ENCODE results near the gene GNAQ.

GRCh38 chr9:77809552-77809951 lies 222.1 kb downstream of the GNAQ start:
- TF ChIP-seq CTCF (IDR thresholded peaks at IDR 0.05 in 2 of 3, conservative IDR thresholded peaks at IDR 0.05 in 1 of 3; ENCODE audit: borderline replicate concordance in 1 of 3, insufficient read depth in 1 of 3, low read depth in 2 of 3, low read length in 2 of 3) (no peak), POLR2AphosphoS5 (IDR thresholded peaks at IDR 0.05; ENCODE audit: low read depth, low read length) (no peak), SIN3A (IDR thresholded peaks at IDR 0.05; ENCODE audit: low read depth) (no peak), RAD21 (IDR thresholded peaks at IDR 0.05; ENCODE audit: low read depth) (no peak), EZH2 (IDR thresholded peaks at IDR 0.05) (no peak), REST (IDR thresholded peaks at IDR 0.05; ENCODE audit: low read depth) (no peak), EZH2phosphoT487 (IDR thresholded peaks at IDR 0.05; ENCODE audit: borderline replicate concordance) (no peak), MAX (IDR thresholded peaks at IDR 0.05) (no peak), POLR2A (IDR thresholded peaks at IDR 0.05; ENCODE audit: borderline replicate concordance, extremely low read depth, insufficient read depth, insufficient read length) (no peak)
